ENCODE results near the gene ZNF837.

Gene ZNF837

DNA sequence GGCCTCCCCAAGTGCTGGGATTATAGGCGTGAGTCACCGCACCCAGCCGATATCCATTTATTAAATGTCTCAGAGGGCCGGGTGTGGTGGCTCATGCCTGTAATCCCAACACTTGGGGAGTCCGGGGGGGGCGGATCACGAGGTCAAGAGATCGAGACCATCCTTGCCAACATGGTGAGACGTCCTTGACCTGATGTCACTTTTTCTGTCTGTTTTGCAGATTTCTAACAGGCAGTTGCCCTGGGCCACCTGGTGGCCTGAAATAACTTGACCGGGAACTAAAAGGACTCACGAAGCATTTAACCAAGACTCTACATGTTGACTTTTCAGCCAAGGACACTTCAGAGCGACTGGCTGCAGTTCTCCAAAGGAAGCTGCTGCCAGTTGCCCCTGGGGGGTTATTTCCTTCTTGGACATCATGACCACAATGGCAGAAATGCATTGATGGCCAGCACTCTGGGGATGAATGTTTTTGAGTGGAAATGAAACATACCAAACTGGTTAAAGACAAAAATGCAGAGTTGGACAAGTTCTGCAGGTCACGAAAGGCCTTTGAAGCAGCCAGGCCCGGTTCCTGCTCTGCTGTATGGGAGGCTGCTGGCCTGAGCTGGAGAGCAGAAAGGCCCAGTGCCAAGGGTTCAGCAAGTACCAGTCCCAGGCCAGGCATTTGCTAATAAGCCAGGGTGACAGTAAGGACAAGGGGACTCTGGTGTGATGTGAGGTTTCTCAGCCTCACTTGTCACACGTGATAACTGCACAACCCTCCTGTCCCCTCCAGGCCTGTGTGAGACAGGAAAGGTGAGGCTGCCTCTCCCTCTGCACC lies 8.3 kb downstream of the ZNF837 start:
- Histone ChIP-seq H4K20me1 (no peaks in the 10 kb centered on the region), H3K9me3 (no peaks in the 10 kb centered on the region), H3K36me3 (peaks cover 22% of the 10 kb centered on the region), H3K4me1 (peaks cover 10% of the 10 kb centered on the region), H3K4me3 (no peak overlapping the region), H3K27me3 (no peaks in the 10 kb centered on the region), H3K27ac (0 out of 2 replicates have a peak overlapping the region, but pooled peaks have one; percentile 11), H3K4me2 (peak overlapping the region; percentile 7; the same call in 1 of the 2 replicates), H3K9ac (peak overlapping the region; percentile 63)
- no peak for TF ChIP-seq Cebpa-rat (IDR thresholded peaks at IDR 0.05)

- Histone ChIP-seq H3K27me3 (no peaks in the 10 kb centered on the region), H4K20me1 (no peaks in the 10 kb centered on the region), H3K4me1 (peaks cover 42% of the 10 kb centered on the region), H3K4me2 (no peak overlapping the region), H3K4me3 (no peak overlapping the region), H3K27ac (no peak overlapping the region), H3K9me3 (no peaks in the 10 kb centered on the region), H3K9ac (no peak overlapping the region), H3K36me3 (peaks cover 34% of the 10 kb centered on the region)
- no peak for TF ChIP-seq Cebpa-rat (IDR thresholded peaks at IDR 0.05)
Measured at GRCh38 chr19:58368561-58369360, 12.1 kb downstream of the ZNF837 start.

DNA sequence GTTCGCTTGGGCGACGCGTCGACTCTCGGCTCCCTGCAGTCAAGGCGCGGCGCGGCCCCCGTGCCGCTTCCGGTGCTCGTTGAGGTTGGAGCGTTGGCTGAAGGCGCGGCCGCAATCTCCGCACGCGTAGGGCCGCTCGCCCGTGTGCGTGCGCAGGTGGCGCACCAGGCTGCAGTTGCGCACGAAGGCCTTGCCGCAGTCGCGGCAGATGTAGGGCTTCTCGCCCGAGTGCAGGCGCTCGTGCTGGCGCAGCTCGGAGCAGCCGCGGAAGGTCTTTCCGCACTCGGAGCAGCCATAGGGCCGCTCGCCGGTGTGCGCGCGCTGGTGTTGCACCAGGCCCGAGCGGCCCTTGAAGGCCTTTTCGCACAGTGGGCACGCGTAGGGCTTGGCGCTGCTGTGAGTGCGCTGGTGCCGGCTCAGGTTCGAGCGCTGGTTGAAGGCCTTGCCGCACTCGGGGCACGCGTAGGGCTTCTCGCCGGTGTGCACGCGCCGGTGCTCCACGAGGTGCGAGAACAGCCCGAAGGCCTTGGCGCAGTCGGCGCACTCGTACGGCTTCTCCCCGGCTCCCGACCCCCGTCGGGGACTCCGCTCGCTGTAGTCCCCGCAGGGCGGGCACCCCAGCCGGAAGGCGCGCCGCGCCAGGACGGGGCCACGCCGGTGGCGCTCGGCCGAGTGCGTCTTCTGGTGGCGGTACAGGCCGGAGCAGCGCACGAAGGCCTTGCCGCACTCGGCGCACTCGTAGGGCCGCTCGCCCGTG lies 13.0 kb downstream of the ZNF837 start:
- H3K9ac ChIP-seq = no peak overlapping the region
- H3K27me3 ChIP-seq = no peaks in the 10 kb centered on the region
- H3K9me3 ChIP-seq = no peaks in the 10 kb centered on the region
- no peak overlapping the region for H3K27ac ChIP-seq
- peaks cover 34% of the 10 kb centered on the region for H3K36me3 ChIP-seq
- no peak overlapping the region for H3K4me2 ChIP-seq
- TF ChIP-seq Cebpa-rat (IDR thresholded peaks at IDR 0.05) = no peak
- no peak overlapping the region for H3K4me3 ChIP-seq
- H4K20me1 ChIP-seq = no peaks in the 10 kb centered on the region
- H3K4me1 ChIP-seq = peaks cover 49% of the 10 kb centered on the region

DNA sequence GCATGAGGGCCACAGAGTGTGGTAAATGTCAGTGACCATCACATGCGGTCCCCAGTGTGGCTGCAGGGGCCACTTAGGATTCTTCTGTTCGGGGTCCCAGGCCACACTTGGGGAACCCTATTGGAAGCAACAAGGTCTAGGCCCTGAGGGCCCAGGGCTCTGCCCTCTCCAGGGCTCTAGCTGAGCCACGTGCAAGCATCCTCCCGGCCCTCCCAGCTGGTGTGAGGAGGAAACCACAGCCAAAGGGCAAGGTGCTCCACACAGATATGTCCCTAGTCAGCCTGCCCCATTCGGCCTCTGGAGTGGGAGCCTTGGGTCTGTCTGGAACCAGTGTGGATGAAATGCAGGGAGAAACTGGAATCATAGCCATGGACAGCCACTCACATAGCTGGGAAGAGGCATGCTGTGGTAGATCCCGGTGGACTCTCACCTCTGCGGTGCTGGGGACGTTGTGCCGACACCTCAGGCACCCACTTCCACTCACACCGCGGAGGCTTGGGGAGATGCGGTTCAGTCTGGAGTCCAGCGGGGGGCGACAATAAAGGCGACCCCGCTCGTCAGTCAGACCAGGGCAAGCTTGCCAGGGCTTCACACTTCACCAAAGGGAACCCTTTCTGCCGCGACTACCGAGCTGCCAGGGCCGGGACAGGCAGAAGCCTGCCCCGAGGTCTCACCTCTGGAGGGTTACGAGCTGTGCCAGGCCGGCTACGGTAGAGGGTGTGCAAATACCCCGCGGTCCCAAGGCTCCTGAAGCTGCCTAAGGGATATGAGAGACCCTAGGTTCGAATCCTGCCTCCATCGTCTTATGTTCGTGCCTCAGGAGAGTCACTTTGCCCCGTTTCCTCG lies 14.0 kb downstream of the ZNF837 start:
- H3K9me3 ChIP-seq = no peaks in the 10 kb centered on the region
- no peak overlapping the region; the same call in 1 of the 2 replicates for H3K27ac ChIP-seq
- no peaks in the 10 kb centered on the region for H3K27me3 ChIP-seq
- TF ChIP-seq Cebpa-rat (IDR thresholded peaks at IDR 0.05) = no peak
- H3K9ac ChIP-seq = no peak overlapping the region
- no peaks in the 10 kb centered on the region for H4K20me1 ChIP-seq
- H3K36me3 ChIP-seq = peaks cover 34% of the 10 kb centered on the region
- no peak overlapping the region for H3K4me3 ChIP-seq
- peaks cover 45% of the 10 kb centered on the region for H3K4me1 ChIP-seq
- peak overlapping the region; percentile 27 for H3K4me2 ChIP-seq

DNA sequence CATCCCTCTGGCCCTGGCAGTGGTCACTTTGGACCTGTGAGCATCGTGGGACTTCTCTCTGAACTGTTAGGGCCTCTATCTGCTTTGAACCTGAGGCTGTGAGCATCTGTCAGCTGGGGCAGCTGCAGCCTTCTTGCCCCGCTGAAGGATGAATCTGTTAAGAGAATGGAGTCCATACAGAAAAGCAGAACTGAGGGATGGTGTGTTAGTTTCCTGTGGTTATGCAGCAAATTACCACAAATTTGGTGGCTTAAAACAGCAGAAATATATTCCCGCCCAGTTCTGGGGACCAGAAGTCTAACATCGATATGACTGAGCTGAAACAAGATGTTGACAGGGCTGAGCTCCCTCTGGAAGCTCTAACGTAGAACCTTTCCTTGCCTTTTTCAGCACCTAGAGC lies 16.7 kb downstream of the ZNF837 start:
- no peak overlapping the region for H3K27ac ChIP-seq
- no peak overlapping the region for H3K4me3 ChIP-seq
- peaks cover 56% of the 10 kb centered on the region for H3K4me1 ChIP-seq
- TF ChIP-seq Cebpa-rat (IDR thresholded peaks at IDR 0.05) = no peak
- peak overlapping the region; percentile 89 for H3K4me2 ChIP-seq
- no peaks in the 10 kb centered on the region for H3K27me3 ChIP-seq
- H3K9ac ChIP-seq = no peak overlapping the region
- H3K9me3 ChIP-seq = no peaks in the 10 kb centered on the region
- H4K20me1 ChIP-seq = no peaks in the 10 kb centered on the region
- peaks cover 28% of the 10 kb centered on the region for H3K36me3 ChIP-seq

- H3K36me3 ChIP-seq = peaks cover 11% of the 10 kb centered on the region
- H3K27me3 ChIP-seq = peaks cover 8% of the 10 kb centered on the region
- H3K27ac ChIP-seq = peak within 1 kb of the TSS; percentile 90
- H3K4me1 ChIP-seq = peaks cover 74% of the 10 kb centered on the region
- H3K9ac ChIP-seq = peak within 1 kb of the TSS; percentile 83
- H3K9me3 ChIP-seq = no peaks in the 10 kb centered on the region
- TF ChIP-seq Cebpa-rat (IDR thresholded peaks at IDR 0.05) = no peak
- H4K20me1 ChIP-seq = no peaks in the 10 kb centered on the region
- peak within 1 kb of the TSS; percentile 72 for H3K4me3 ChIP-seq
- H3K4me2 ChIP-seq = peak within 1 kb of the TSS; percentile 89
Measured at GRCh38 chr19:58362272-58362994, 18.4 kb downstream of the ZNF837 start, which contains the start of gene ZNF497. Gene ZNF497 (minus strand): TSS chr19:58362751. CDS start chr19:58357635, 5,116 bp downstream.

GRCh38 chr19:58361900-58362271 lies 18.9 kb downstream of the ZNF837 start:
- TF ChIP-seq Cebpa-rat (IDR thresholded peaks at IDR 0.05) = no peak
- Histone ChIP-seq H3K9me3 (no peaks in the 10 kb centered on the region), H3K27me3 (peaks cover 14% of the 10 kb centered on the region), H4K20me1 (no peaks in the 10 kb centered on the region), H3K4me2 (peak overlapping the region; percentile 89), H3K4me3 (peak overlapping the region; percentile 72), H3K27ac (peak overlapping the region; percentile 90), H3K4me1 (peaks cover 76% of the 10 kb centered on the region), H3K36me3 (peaks cover 6% of the 10 kb centered on the region; the same call in 1 of the 2 replicates), H3K9ac (peak overlapping the region; percentile 83)

DNA sequence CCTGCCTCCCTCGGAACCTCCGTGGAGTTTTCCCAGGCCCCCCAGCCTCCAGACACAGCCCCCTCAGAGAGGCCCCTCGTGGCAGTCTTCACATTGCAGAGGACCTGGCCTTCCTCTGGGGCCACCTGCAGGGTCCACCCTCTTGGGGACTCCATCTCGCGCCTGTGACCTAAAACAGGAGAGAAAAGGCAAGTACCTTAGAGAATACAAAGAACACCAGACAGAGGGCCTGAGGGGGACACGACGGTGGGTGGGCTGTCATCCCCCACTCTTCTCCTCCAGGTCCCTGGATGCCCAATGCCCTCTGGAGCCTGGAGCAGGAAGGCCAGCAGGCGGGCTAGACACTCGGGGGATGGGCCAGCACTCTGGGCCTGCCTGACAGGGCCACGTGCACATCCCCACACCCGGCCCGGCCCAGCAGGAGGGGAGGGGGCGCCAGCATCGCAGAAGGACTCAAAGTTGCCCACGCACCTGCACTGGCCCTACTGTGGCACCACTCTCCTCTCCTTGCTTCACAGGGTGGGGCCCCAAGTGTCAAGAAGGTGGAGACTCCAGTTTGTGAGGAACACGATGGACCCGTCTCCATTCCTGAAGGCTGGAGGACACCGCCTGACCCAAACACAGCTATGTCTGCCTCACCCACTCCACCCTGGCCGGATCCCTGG lies 23.2 kb downstream of the ZNF837 start:
- no peak for TF ChIP-seq Cebpa-rat (IDR thresholded peaks at IDR 0.05)
- peaks cover 57% of the 10 kb centered on the region for H3K4me1 ChIP-seq
- H3K4me3 ChIP-seq = peak overlapping the region; percentile 58; the same call in 1 of the 2 replicates
- H3K9me3 ChIP-seq = no peaks in the 10 kb centered on the region
- H3K27ac ChIP-seq = no peak overlapping the region
- peaks cover 29% of the 10 kb centered on the region for H4K20me1 ChIP-seq
- peaks cover 14% of the 10 kb centered on the region for H3K36me3 ChIP-seq
- peaks cover 33% of the 10 kb centered on the region for H3K27me3 ChIP-seq
- H3K4me2 ChIP-seq = peak overlapping the region; percentile 84
- H3K9ac ChIP-seq = no peak overlapping the region

Data from BLaER1 (cell line).